Neural crest cell (in vitro differentiated cells): ENCODE results near the gene VENTX. TPM values are rescaled to one million over a fixed set of nuclear protein-coding genes. Genes with fewer than 3 reads are reported as not detected.

Experiments used
- DNase-seq: peaks from one replicate; pipeline ENCODE4 v3.0.0; 2021; ENCODE audit warnings: low read depth, mixed read lengths, low spot score
- H3K27ac Mint-ChIP-seq: one replicate; pipeline ENCODE4 v1.8.0; 2021; ENCODE audit warnings: mild to moderate bottlenecking, mixed read lengths; ENCODE audit not compliant: unreplicated experiment
- H3K27me3 Mint-ChIP-seq: 2 replicates; pipeline ENCODE4 v1.8.0; 2021; ENCODE audit warnings: low read depth, mild to moderate bottlenecking, mixed read lengths
- H3K36me3 Mint-ChIP-seq: 2 replicates; pipeline ENCODE4 v1.8.0; 2021; ENCODE audit warnings: low read depth, mild to moderate bottlenecking, mixed read lengths
- H3K4me1 Mint-ChIP-seq: 2 replicates; pipeline ENCODE4 v1.8.0; 2021; ENCODE audit warnings: mixed read lengths
- H3K4me3 Mint-ChIP-seq: one replicate; pipeline ENCODE4 v1.8.0; 2021; ENCODE audit warnings: mild to moderate bottlenecking, mixed read lengths
- H3K9me3 Mint-ChIP-seq: 2 replicates; pipeline ENCODE4 v1.8.0; 2021; ENCODE audit warnings: mixed read lengths
- total RNA-seq: library from RNA; stranded (reverse); gene quantifications from 2 replicates; pipeline ENCODE4 v1.2.1, GENCODE V29; 2021
- TF ChIP-seq, protein P1 (sequence below): fragments of 200-600 bp; sonication (generic); conservative IDR thresholded peaks from 2 replicates; pipeline ENCODE4 v1.5.0; 2021; ENCODE audit warnings: antibody characterized with exemption, mild to moderate bottlenecking

The VENTX gene
- total RNA-seq, 1 donor from 2014 or later: not detected

DNA sequence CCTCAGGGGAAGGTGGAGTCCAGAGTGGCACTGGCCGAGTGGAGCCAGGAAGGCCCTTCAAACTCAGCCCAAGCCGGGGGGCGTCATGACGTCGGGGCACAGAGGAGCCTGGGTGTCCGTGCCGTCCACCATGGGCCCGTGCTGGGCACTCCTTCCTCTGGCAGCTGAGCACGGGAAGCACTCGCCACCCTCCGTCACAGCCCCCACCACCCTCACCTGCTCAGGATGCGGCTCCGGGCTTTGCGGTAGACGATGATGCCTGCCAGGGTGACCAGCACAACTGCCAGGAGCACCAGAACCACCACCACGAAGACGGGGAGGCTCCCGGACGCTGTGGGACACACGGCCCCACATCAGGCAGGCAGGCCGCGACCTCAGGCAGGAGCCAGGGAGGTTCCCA is 30.9 kb downstream of the VENTX start:
- Mint-ChIP-seq H3K4me1 (no peaks in the 10 kb centered on the region), H3K4me3 (no peak overlapping the region), H3K9me3 (no peaks in the 10 kb centered on the region), H3K27ac (no peak overlapping the region), H3K36me3 (no peaks in the 10 kb centered on the region), H3K27me3 (peaks cover 15% of the 10 kb centered on the region)
- no peak for DNase-seq
- TF ChIP-seq, protein P1, sequence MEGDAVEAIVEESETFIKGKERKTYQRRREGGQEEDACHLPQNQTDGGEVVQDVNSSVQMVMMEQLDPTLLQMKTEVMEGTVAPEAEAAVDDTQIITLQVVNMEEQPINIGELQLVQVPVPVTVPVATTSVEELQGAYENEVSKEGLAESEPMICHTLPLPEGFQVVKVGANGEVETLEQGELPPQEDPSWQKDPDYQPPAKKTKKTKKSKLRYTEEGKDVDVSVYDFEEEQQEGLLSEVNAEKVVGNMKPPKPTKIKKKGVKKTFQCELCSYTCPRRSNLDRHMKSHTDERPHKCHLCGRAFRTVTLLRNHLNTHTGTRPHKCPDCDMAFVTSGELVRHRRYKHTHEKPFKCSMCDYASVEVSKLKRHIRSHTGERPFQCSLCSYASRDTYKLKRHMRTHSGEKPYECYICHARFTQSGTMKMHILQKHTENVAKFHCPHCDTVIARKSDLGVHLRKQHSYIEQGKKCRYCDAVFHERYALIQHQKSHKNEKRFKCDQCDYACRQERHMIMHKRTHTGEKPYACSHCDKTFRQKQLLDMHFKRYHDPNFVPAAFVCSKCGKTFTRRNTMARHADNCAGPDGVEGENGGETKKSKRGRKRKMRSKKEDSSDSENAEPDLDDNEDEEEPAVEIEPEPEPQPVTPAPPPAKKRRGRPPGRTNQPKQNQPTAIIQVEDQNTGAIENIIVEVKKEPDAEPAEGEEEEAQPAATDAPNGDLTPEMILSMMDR: no peak

DNA sequence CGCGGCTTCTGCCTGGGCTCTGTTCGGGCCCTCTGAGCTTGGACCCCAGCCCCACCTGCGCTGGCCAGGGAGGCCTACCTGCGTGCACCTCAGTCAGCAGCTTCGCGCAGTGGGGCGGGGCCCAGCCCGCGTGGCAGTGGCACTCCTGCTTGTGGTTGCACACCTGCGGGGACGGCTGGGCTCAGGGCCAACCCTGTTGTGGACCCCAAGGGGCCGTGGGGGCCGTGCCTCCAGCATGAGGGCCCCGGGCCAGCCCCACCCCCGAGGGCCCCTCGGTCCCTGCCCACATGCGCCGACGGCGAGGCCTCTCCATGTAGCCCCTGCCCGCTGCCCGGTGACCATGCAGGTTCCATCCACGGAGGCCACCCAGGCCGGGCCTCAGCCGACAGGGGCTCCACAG is 31.7 kb downstream of the VENTX start:
- no peak overlapping the region for H3K27ac Mint-ChIP-seq
- H3K36me3 Mint-ChIP-seq: no peaks in the 10 kb centered on the region
- H3K4me3 Mint-ChIP-seq: no peak overlapping the region
- TF ChIP-seq, protein P1: no peak
- H3K9me3 Mint-ChIP-seq: no peaks in the 10 kb centered on the region
- H3K4me1 Mint-ChIP-seq: no peaks in the 10 kb centered on the region
- no peak for DNase-seq
- peaks cover 8% of the 10 kb centered on the region for H3K27me3 Mint-ChIP-seq

DNA sequence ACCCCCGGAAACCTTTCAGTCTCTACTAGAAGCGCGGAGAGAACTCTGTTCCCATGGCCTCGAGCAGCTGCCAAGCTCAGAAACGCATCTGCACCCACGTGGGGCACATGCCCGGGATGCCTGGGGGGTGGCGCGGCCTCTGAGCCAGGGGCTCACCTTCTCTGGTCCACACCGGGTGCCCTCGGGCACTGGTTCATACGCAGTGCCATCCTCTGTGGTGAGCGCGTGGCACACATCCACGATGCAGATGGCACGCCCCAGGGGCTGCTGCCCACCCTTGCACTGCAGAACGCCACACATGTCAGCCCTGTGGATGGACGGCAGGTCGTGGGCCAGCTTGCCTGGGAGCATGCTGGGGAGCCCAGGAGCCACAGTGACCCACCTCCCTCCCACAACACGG is 32.5 kb downstream of the VENTX start:
- no peaks in the 10 kb centered on the region for H3K9me3 Mint-ChIP-seq
- H3K4me3 Mint-ChIP-seq: no peak overlapping the region
- TF ChIP-seq, protein P1: no peak
- no peaks in the 10 kb centered on the region for H3K4me1 Mint-ChIP-seq
- peaks cover 7% of the 10 kb centered on the region for H3K27me3 Mint-ChIP-seq
- no peak for DNase-seq
- H3K36me3 Mint-ChIP-seq: no peaks in the 10 kb centered on the region
- H3K27ac Mint-ChIP-seq: no peak overlapping the region

DNA sequence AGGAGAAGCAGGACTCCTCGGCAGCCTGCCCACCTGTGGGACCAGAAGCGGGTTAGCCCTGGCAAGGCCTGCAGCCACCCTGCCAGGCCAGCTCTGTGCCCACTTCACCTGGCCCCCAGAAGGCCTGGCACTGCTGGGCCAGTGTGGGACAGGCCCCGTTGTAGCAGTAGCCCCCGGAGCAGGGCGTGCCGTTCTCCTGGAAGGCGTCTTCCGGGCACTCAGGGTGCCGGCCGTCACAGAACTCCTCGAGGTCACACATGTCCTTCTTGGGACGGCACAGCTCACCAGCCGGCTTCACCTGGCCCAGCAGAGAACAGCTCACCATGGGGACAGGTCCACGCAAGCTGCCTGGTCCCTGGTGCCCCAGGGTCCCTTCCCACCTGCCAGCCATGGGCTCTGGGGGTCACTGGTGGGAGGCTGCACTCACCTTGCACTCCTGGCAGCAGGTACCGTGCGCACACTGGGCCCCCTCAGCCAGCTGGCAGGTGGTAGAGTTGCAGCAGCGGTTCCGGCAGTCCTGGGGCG is 33.2 kb downstream of the VENTX start:
- no peak overlapping the region for H3K4me3 Mint-ChIP-seq
- H3K36me3 Mint-ChIP-seq: no peaks in the 10 kb centered on the region
- H3K27me3 Mint-ChIP-seq: peaks cover 11% of the 10 kb centered on the region
- no peak for DNase-seq
- TF ChIP-seq, protein P1: no peak
- H3K9me3 Mint-ChIP-seq: no peaks in the 10 kb centered on the region
- H3K4me1 Mint-ChIP-seq: peaks cover under 1% of the 10 kb centered on the region
- H3K27ac Mint-ChIP-seq: no peak overlapping the region

DNA sequence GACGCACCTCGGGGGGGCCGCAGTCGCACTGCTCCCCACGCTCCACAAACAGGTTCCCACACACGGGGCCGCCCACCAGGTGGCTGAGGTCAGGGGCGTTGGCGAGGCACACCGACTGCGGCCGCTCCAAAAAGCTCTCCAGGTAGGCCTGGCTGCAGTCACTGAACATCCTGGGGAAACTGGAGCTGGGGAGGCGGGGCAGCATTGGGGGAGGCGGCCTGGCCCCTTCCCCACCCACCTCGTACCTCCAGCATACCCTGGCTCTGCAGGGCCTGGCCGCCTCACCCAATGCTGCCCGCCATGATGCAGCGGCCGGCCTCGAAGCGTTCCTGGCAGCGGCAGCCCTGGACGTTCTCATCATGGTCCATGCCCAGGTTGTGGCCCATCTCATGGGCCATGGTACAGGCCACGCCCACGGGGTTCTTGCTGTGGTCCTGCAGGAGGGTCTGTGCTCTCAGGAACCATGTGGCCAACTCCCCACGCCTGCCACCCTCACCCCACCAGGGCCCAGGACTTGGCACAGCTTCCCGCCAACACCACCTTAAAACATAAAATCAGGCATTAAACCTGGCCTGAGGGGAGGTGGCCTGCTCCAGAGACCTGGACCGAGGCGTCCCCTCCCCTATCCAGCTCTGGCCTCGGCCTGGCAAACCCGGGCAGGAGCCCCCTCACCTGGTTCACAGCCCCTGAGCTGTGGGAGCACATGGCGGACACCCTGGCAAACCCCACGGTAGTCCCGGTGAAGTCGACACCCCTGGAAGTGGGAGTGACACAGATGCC is 34.1 kb downstream of the VENTX start:
- H3K27ac Mint-ChIP-seq: no peak overlapping the region
- peaks cover 15% of the 10 kb centered on the region for H3K27me3 Mint-ChIP-seq
- TF ChIP-seq, protein P1: no peak
- no peaks in the 10 kb centered on the region for H3K9me3 Mint-ChIP-seq
- DNase-seq: no peak
- peaks cover 3% of the 10 kb centered on the region for H3K4me1 Mint-ChIP-seq
- no peaks in the 10 kb centered on the region for H3K36me3 Mint-ChIP-seq
- no peak overlapping the region for H3K4me3 Mint-ChIP-seq
